Brain pericyte (primary cell): ENCODE results near the gene DDX42.

Experiments used
- DNase-seq: peaks from one replicate; pipeline ENCODE4 v3.0.0-alpha.2; 2012; ENCODE audit warnings: low read depth, low spot score

The DDX42 gene, protein sequence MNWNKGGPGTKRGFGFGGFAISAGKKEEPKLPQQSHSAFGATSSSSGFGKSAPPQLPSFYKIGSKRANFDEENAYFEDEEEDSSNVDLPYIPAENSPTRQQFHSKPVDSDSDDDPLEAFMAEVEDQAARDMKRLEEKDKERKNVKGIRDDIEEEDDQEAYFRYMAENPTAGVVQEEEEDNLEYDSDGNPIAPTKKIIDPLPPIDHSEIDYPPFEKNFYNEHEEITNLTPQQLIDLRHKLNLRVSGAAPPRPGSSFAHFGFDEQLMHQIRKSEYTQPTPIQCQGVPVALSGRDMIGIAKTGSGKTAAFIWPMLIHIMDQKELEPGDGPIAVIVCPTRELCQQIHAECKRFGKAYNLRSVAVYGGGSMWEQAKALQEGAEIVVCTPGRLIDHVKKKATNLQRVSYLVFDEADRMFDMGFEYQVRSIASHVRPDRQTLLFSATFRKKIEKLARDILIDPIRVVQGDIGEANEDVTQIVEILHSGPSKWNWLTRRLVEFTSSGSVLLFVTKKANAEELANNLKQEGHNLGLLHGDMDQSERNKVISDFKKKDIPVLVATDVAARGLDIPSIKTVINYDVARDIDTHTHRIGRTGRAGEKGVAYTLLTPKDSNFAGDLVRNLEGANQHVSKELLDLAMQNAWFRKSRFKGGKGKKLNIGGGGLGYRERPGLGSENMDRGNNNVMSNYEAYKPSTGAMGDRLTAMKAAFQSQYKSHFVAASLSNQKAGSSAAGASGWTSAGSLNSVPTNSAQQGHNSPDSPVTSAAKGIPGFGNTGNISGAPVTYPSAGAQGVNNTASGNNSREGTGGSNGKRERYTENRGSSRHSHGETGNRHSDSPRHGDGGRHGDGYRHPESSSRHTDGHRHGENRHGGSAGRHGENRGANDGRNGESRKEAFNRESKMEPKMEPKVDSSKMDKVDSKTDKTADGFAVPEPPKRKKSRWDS

DNA sequence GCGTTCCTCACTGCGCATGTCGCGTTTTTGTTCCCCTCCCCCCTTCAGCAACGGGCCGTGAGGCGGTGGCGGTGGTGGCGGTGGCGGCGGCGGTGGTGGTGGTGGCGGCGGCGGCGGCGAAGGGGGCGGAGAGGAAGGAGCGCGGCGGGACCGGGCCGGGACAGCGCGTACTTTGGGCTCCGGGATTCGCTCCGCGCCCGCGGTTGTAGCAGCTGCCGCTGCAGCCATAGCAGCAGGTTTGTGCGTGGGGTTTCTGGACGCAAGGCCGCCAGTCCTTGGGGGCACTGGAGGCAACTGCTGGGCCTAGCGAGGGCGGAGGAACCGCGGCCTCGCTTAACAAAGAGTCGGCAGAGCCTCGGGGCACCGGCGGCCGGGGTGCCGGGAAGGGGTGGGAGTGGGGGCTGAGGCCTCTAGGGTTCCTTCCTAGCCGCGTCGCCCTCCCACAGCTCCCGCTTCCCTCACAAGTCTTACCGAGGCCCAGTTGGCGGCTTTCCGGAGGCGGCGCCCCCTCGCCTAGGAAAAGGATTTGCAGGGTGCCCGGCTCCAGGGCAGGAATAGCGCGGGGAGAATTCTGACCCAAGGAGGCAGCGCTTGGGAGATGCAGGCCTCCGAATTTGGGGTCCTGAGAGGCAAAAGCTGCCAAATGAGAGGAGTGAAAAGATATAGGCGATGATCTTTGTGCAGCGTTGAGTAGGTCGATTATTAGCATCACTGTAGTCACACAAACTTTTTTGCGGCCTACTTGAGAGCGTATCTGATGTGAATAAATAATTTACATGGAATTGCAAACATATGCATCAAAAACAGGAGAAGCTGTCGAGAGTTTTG, at the start of gene DDX42:
DDX42 (plus strand) TSS at position 30 of the 828 bp plus-strand sequence. CDS start 12,880 bp downstream, outside the sequence.
- DNase-seq, result peak; percentile 33

DNA sequence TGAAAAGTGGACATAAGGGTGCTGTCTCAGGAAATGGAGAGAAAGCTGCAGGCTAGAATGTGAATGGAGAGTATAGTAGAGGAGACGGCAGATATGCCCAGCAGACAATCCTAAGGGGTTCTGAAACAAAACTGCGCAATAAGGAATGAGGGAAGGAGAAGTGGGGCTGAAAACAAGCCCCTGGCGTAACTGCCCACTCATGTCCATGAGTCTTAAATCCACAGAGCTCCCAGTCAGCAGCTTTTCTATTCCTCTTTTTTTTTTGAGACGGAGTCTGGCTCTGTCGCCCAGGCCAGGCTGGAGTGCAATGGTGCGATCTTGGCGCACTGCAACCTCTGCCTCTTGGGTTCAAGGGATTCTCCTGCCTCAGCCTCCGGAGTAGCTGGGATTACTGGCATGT, 38.3 kb upstream of the DDX42 start:
- DNase-seq, result no peak

DNA sequence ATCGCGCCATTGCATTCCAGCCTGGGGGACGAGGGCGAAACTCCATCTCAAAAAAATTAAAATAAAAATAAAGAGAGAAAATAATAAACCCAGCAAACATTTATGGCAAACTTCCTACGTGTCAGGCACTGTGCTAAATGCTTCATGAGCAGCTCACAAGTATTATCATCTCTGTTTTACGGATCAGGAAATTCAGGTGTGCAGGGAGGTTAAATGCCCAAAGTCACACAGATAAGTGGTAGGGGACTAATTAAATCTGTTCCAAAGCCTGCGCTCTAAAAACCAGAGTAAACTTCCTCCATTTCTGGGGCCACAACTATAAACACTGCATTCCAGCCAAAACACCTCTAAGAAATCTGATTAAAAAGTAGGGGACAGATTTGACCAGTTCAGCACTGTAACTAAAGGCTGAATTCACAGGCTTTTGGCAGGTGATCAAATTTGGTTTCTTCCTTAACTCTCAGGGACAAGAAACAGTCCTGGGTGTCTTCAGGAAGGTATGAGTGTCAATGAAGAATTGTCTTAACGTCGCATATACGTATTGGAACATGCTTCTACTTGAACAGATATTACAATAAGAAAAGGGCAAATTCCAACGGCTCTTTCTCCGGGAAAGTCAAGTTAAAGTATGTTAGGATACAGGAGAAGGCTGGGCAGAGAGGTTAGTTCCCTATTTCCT, 33.4 kb upstream of the DDX42 start:
- no peak for DNase-seq

DNA sequence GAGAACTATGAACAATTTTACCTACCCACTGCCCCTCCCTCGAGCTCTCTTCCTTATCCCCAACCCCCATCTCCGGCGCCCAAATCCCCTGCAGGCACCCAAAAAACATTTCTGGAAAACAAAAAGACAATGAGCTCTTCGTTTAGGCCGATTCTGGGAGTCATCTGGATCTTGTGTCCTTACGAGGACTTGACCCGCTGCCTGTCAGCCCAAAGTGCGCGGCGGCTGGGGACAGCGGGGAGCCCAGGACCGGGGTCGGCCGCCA, 32.9 kb upstream of the DDX42 start:
- DNase-seq, result no peak

DNA sequence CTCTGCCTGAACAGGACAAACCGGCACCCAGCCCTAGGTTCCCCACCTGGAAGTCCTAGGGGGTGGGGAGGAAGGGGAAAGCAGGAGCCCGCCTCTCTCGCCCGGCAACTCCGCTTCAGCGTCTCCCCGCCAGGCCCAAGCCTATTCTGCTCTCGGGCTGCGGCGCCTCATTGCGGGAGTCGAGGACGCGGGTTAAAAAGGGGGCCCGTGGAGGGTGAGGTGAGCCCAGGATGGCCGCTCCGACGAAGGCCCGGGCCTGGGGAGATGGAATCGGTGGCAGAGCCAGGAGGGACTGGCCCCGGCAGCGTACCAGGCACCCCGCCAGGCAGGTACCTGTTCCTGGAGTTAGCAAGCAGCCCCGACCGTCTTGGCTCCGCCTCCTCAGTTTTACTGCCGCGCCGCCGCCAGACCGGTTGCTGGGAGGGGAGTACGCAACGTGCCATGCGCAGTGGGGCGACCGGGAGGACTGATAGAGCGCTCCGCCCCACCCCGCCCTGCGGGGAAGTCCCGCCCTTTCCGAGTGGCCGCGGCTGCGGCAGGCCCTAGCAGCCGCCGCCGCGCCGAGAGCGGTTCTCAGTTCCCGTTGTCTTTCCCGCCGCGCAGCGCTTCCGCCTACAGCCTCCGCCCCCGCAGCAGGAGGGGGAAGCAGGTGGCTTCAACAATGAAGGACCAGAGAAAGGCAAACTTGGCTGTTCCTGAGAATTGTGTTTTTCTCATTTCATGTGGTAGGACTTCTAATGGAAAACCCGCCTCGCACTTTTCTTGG, 32.4 kb upstream of the DDX42 start, which contains the start of gene STRADA:
STRADA (minus strand) TSS at position 392 of the 766 bp plus-strand sequence. CDS start 13,430 bp downstream, outside the sequence.
- peak; percentile 89 for DNase-seq

DNA sequence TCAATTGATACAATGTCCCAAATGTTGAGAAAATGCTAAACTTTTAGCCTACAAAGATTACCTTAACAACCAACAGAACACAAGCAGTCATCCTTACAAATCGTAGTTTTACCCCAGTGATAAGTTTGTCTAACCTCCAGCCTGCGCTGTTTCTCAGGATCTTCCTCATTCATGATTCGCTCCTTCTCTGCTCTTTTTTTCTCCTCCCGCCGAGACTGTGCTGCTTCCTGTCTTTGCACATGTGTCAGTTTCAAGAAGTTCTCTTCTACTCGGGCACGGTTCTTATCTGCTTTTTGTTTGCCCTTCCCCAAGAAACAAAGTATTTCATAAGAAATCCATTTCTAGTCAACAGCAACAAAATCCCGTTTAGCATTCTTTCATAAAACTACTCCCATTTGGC, 22.2 kb upstream of the DDX42 start:
- no peak for DNase-seq

DNA sequence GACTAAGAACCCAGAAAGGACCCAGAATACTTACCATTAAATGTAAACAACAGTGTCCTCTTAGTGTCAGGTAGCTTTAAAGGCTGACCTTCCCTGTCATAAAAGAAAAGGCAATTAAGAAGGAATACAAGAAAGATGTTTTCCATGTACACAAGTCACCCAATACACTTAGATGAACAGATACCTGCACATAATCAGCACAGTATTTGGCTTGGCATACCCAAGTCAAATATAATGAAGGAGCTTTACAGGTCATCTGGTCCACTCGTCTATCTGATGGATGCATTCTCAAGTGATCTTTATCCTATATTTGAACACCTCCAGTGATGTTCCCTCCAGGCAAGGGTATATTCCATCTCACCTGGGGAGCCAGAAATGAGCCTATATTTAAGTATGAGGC, 21.3 kb upstream of the DDX42 start:
- no peak for DNase-seq

DNA sequence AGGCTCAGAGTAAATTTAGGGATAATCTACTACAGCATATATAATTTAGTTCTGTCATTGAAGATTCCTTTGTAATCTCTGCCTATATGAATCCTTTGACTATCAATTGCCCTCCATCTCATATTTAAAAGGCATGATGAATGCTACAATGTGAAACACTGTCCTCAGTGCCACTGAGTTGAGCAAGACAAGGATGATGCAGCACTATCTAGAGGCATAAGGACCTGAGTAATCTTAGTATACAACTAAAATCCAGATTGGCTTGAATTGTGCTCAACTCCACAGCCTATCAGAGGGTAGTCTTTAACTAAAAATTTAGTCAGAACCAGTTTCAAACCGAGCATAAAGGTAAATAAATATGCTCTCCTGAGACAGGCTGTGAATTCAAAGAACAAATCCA, 20.8 kb upstream of the DDX42 start:
- no peak for DNase-seq

DNA sequence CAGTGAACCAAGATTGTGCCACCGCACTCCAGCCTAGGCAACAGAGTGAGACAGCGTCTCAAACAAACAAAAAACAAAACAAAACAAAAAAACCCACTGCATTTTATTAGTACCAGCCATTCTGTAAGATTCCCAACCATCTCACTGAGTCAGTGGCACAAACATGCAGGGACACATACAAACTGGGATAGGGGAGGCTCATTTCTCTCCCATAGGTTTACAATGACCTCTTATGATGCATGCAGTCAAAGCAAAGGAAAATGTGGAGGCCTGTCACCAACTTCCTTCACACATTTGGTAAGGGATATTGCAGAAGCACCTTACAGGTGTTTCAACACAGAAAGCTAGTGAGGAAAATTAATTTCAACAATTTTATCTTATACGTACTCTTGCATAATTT, 19.9 kb upstream of the DDX42 start:
- no peak for DNase-seq

DNA sequence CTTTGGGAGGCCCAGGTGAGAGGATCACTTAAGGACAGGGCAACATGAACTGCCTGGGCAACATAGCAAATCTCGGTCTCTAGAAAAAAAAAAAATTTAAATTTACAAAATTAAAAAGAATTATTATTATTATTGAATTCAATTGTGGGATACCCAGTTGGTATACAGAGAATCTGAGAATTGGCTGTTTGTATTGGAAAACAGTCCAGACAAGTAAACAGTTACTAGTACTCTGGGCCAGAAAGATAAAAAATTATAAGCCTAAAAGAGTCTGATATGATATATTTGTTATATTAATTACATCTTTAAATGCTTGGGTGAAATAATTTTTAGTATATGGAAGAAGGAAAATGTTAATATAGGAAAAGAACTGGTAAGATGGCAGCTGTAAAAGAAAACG, 15.5 kb upstream of the DDX42 start:
- no peak for DNase-seq

DNA sequence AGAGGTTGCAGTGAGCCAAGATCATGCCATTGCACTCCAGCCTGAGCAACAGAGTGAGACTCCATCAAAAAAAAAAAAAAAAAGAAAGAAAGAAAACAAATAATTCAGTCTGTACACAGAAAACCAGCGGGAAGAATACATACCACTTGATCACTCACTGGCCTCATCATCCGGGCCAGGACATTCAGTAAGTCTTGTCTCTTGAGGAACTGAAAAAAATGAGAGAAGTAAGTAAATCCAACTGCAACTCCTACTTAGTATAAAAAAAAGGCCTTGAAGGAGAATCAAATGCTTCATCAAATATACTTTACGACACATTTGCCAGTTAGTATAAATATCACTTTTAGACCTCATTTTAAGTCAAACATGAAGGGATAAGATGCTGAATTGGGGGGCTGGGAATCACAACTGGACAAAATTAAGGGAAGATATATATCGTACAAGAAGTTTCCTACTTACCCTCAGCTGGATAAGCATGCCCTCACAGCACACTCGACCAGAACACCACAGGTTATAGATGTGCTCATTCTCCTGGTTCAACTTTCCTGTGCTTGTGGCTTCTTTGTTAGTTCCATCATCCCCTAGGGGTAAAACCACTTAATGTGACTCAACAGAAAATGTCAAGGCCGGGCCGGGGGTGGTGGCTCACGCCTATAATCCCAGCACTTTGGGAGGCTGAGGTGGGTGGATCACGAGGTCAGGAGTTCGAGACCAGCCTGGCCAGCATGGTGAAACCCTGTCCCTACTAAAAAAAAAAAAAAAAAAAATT, 13.0 kb upstream of the DDX42 start:
- DNase-seq, result no peak

DNA sequence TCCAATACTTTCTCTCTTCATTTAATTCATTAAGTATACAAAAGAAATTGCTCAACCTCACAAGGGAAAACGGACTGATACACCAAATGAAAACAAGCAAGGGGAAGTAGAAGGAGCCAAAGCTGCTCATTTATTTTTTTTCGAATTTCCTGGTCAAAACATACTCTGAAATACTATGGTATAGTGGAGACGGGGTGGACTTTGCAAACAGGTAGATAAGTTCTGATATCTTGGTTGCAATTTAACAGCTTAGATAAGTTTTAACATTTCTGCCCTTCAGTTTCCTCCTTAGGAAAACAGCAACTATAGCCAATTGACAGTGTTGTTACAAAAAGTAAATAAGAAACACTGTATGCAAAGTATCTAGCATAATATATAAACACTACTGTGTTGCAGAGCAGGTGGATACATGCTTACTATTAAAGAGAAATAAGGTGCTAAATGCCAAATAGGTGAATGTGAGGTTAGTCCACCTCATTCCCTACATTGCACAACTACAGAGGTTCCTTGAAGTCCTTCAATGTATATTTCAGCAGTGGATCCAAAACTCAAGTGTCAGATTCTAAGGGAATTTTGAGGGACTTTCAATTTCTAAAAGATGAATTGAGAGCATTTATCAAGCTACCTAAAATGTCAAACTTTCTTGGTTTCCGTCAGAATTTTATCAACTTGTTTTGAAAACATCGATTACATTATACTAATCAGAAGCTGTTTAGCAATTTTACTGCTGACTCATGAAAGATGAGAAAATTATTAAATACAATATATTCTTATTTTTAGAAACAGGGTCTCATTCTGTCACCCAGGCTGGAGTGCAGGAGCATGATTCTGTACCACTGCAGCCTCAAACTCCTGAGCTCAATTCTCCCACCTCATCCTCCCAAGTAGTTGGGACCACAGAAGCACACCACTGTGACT, 11.6 kb upstream of the DDX42 start:
- DNase-seq, result no peak

DNA sequence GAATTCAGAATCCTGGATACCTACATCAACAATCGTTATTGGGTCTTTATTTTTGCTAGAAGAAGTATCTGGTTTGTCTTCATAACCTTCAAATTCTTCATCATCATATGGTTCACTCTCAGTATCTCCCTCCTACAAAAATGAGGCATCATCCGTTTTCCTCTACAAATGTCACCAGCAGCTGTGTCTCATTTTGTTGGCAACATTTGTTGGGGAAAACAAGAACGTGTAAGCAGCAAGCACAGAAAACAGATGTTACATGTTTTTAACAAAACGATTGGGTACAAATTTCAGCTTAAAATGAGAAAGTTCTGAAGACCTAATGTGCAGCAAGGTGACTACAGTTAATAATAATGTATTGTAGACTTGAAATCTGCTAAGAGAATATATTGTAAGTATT, 9.3 kb upstream of the DDX42 start:
- no peak for DNase-seq

DNA sequence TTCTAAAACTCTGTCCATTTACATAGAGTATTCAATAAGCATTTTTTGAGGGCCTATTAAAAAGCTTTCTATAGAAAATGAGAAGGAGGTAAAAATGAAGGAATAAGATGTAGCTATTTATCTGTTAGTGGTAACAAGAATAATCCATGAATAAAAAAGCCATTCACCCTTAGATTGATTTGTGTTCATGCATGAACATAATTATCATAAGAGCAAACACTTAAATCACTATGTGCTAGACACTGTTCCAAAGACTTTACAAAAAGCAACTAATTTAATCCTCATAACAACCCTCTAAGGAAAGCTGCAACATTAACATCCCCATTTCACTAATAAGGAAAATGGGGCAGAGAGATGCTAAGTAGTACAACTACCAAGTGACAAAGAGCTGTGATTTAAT, 7.2 kb upstream of the DDX42 start:
- DNase-seq, result no peak

DNA sequence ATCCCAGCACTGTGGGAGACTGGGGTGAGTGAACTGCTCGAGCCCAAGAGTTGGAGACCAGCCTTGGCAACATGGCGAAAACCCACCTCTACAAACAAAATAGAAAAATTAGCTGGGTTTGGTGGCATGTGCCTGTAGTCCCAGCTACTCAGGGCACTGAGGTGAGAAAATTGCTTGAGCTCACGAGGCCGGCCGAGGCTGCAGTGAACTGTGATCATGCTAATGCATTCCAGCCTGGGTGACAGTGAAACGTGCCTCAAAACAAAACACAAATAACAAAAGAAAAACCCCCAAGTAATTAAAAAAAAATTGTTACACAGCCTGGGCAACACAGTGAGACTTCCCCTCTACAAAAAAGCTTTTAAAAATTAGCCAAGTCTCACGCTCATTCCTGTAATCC, 5.5 kb upstream of the DDX42 start:
- no peak for DNase-seq

DNA sequence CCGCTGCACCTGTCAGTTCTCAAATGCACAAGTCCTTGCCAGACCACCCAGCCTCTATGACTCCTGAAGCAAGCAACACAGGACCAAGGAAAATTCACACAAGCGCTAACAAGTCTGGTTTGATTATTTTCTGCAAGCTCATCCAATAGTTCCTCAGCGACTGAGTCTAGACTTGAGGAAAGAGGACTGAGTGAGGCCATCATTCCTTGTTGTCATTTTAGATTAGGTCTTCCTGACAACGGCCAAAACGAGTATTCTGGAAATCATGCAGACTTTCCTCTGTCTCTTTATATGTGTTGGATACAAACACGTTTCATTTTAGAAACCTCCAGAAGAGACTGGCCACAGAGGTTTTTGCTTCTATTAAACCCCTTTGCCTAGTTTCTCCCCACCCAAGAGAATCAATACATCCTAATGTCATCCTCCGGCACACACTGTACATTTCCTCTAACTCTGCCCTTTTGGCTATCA, 1.1 kb upstream of the DDX42 start:
- peak; percentile 6 for DNase-seq

DNA sequence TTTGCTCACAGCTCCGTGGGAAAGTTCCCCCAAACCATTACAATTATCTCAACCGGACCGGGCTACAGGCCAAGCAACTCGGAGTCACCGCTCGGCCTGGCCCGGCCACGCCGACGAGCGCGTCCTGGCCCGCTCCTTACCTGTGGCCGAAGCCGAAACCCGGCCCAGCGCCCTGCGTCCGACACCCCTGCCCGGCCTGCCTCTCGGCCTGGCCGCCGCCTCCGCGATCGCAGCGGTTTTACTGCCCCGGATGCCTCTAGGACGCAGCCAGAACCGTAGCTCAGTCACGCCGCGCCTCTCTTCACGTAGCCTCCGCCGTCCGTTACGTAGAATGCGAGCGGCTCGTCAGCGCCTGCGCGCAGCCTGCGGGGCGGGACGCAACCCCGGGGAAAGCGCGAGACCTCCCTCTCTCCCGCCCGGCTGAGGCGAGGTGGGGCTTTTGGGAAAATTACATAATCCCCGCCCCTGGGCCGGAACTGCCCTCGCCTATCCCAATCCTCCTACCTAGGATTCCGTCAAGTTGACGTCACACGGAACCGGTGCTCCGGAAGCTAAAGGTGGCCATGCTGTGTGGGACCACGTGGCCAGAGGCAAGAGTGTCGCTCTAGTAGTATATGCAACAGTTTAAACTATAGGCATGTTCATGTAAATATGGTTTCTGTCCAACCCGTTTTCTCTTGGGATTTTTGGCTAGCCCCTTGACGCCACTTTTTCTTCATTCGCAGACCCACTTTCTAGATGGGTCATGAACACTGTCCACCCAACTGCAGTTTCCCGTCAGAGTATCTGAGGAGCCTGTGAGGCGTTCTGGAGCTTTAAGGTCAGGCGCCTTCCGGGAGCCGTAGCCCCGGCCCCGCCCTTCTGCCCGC, 464 bp upstream of the DDX42 start, which contains the start of gene CCDC47:
CCDC47 (minus strand) TSS at position 326 of the 869 bp plus-strand sequence. CDS start 7,422 bp downstream, outside the sequence.
- peak; percentile 98 for DNase-seq

DNA sequence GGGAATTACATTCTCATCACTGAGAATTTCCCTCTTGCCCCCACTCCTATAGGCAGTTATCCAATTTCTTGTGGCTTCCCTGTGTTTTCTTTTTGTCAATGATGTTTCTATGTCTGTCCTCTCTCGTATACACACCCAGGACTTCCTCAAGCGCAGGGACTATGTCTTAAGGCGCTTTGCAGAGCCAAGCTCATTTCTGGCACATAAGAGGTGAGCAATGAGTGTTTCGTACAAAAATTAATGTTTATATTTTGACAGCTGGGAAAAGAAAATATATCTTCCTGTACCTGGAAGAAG, 947 bp downstream of the DDX42 start:
- DNase-seq, result no peak
